IPS-20b (cell line): ENCODE data around the gene ROPN1B.

ENCODE experiments used
- H3K27ac ChIP-seq: one replicate; pipeline ENCODE4 v1.5.1; 2013; ENCODE audit warnings: low read length
- H3K27me3 ChIP-seq: 2 replicates; pipeline ENCODE4 v1.6.1; 2013; ENCODE audit warnings: mild to moderate bottlenecking, low read length, inconsistent platforms; ENCODE audit not compliant: insufficient read depth
- H3K36me3 ChIP-seq: 2 replicates; pipeline ENCODE4 v1.6.1; 2013; ENCODE audit warnings: low read depth, mild to moderate bottlenecking, inconsistent platforms, low read length, moderate library complexity; ENCODE audit not compliant: insufficient read depth
- H3K4me1 ChIP-seq: 2 replicates; pipeline ENCODE4 v1.6.1; 2013; ENCODE audit warnings: mild to moderate bottlenecking, control low read depth, inconsistent platforms, low read length, moderate library complexity; ENCODE audit not compliant: insufficient read depth
- H3K4me3 ChIP-seq: 2 replicates; pipeline ENCODE4 v1.5.1; 2013; ENCODE audit warnings: mild to moderate bottlenecking, low read length, inconsistent platforms
- H3K9ac ChIP-seq: 2 replicates; pipeline ENCODE4 v1.6.1; 2013; ENCODE audit warnings: low read depth, mild to moderate bottlenecking, inconsistent platforms, low read length, moderate library complexity
- H3K9me3 ChIP-seq: 2 replicates; pipeline ENCODE4 v1.6.1; 2013; ENCODE audit warnings: mild to moderate bottlenecking, low read depth, low read length, inconsistent platforms; ENCODE audit not compliant: insufficient read depth

ROPN1B gene

DNA sequence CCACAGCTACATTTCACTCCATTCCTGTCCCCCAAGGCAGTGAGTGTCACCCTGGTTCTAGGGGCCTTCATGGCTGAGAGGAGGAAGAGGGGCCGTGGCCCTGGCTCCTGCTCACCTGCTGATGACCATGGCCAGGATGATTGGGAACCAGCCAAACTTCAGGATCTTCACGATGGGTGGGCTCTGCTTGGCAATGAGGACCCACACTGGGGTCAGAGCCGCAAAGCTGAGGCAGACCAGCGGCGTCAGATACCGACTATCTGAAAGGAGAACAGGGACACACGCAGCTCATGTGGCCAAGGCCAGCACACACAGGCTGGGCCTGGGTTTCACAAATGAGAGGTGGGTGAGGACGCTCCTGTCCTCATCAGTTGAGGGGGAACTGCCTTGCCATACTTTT lies 47.6 kb downstream of the ROPN1B start:
- no peaks in the 10 kb centered on the region for H3K9me3 ChIP-seq
- peaks cover 12% of the 10 kb centered on the region; the same call in 1 of the 2 replicates for H3K27me3 ChIP-seq
- no peak overlapping the region for H3K27ac ChIP-seq
- H3K4me3 ChIP-seq, result no peak overlapping the region
- no peaks in the 10 kb centered on the region for H3K36me3 ChIP-seq
- H3K9ac ChIP-seq, result no peak overlapping the region
- H3K4me1 ChIP-seq, result peaks cover 13% of the 10 kb centered on the region; the same call in 1 of the 2 replicates

DNA sequence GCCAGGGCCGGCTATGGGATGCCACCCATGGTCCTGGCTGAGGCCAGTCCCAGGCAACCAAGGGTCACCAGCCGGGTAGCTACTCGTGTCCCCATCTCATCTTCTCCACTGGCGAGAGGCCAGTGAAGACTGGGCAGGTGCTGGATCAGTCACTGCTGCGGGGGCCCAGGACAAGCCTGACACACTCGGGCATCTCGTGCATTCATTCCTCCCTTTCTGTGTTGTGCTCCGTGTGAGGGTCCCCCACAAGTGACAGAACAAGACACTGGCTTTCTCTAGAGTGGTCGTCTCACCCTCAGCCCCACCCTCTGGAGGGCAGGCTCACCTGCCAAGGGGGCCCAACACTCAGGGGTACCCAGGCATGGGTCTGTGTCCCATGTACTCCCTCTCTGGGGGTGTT lies 48.4 kb downstream of the ROPN1B start:
- Histone ChIP-seq H3K27me3 (peaks cover 12% of the 10 kb centered on the region; the same call in 1 of the 2 replicates), H3K4me1 (peaks cover 21% of the 10 kb centered on the region; the same call in 1 of the 2 replicates), H3K36me3 (no peaks in the 10 kb centered on the region), H3K9ac (no peak overlapping the region), H3K27ac (no peak overlapping the region), H3K9me3 (no peaks in the 10 kb centered on the region), H3K4me3 (no peak overlapping the region)

DNA sequence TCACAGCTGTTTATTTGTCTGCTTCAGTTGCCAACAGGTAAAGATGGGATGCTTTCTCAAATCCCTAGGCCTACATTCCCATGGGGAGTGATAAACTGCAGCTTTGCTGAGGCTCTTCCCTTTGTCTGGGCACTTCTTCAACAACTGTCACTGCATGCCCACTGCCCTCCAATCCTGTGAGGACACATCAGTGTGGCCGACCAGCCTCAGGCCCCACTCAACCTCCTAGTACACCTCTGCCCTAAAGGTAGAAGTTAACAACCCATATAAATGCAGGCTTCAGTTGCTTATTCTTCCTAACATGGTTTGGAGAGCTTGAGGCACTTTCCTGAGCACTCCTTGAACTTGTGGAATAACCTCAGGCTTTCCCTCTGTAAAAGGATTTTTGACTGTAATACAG lies 49.6 kb downstream of the ROPN1B start:
- Histone ChIP-seq H3K9ac (no peak overlapping the region), H3K27ac (no peak overlapping the region), H3K27me3 (peaks cover 12% of the 10 kb centered on the region; the same call in 1 of the 2 replicates), H3K4me3 (no peak overlapping the region), H3K9me3 (no peaks in the 10 kb centered on the region), H3K4me1 (peaks cover 21% of the 10 kb centered on the region; the same call in 1 of the 2 replicates), H3K36me3 (no peaks in the 10 kb centered on the region)

DNA sequence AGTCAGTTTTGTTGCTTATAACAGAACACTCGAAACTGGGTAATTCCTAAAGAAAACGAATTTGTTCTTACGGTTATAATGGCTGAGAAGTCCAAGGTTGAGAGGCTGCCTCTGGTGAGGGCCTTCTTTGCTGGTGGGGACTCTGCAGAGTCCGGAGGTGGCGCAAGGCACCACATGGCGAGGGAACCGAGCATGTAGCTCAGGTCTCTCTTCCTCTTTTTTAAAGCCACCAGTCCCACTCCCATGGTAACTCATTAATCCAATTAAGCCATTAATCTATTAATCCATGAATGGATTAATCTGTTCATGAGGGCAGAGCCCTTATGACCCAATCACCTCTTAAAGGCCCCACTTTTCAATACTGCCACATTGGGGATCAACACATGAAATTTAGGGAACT lies 50.0 kb downstream of the ROPN1B start:
- Histone ChIP-seq H3K27me3 (peaks cover 13% of the 10 kb centered on the region; the same call in 1 of the 2 replicates), H3K4me1 (peaks cover 21% of the 10 kb centered on the region; the same call in 1 of the 2 replicates), H3K4me3 (no peak overlapping the region), H3K36me3 (no peaks in the 10 kb centered on the region), H3K9me3 (no peaks in the 10 kb centered on the region), H3K27ac (no peak overlapping the region), H3K9ac (no peak overlapping the region)

DNA sequence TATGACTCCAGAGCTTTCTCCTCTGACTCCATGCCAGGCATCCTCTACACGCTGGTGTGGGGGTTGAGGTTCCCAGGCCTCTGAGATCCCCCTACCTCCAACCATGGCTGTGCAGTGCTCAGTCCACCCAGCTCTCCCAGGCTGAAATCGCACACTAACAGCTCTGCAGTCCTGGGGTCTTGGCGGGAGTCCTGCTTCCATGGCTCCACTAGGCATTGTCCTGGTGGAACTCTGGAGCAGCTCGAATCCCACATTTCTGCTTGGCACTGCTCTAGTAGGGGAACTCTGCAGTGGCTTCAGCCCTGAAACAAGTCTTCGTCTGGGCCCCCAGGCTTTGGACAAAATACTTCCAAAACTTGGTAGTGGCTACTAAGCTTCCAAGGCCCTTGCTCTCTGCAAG lies 50.7 kb downstream of the ROPN1B start:
- peaks cover 16% of the 10 kb centered on the region; the same call in 1 of the 2 replicates for H3K4me1 ChIP-seq
- no peak overlapping the region for H3K27ac ChIP-seq
- no peaks in the 10 kb centered on the region for H3K36me3 ChIP-seq
- H3K9ac ChIP-seq, result no peak overlapping the region
- H3K4me3 ChIP-seq, result no peak overlapping the region
- no peaks in the 10 kb centered on the region for H3K9me3 ChIP-seq
- peaks cover 18% of the 10 kb centered on the region; the same call in 1 of the 2 replicates for H3K27me3 ChIP-seq

DNA sequence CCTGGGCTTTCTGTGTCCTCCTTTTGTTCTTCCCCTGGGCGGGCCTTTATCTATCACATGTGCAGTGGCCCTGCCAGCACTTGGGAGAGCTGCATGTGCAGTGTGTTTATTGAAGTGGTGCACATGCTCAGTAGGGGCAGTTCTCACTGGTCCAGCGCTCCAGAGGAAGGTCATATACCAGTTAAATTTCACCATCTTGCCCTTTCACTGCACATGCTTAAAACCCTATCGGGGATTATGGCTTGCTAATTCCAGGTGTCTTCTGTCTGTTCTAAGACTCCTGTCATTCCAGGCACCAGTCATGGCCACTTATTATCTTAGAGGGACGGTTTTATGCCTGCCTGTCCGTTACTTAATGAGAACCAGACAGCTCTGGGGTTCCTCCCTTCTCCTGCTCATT lies 52.2 kb downstream of the ROPN1B start:
- H3K9ac ChIP-seq, result 0 out of 2 replicates have a peak overlapping the region, but pooled peaks have one; percentile 21
- peak overlapping the region; percentile 10; the same call in 1 of the 2 replicates for H3K4me3 ChIP-seq
- H3K27me3 ChIP-seq, result peaks cover 18% of the 10 kb centered on the region; the same call in 1 of the 2 replicates
- H3K27ac ChIP-seq, result no peak overlapping the region
- no peaks in the 10 kb centered on the region for H3K9me3 ChIP-seq
- peaks cover 14% of the 10 kb centered on the region; the same call in 1 of the 2 replicates for H3K4me1 ChIP-seq
- H3K36me3 ChIP-seq, result no peaks in the 10 kb centered on the region

DNA sequence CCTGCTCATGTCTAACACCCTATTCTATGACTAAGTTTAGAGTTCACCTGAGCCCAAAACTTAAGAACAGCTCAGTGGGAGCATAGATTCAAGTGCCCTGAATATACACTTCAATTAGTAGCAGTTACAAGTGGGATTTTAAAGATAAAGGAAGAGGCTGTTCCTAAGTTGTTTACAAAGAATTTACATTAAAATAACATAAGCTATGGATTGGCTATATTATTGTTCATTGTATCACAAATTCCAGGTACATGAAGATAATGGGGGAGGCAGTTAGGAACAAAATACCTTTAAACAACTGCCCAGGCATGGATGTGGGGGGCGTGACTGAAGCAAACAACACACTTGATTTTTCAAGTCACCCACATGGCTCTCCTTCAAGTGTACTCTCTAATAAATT lies 52.7 kb downstream of the ROPN1B start:
- Histone ChIP-seq H3K27me3 (peaks cover 18% of the 10 kb centered on the region; the same call in 1 of the 2 replicates), H3K9ac (0 out of 2 replicates have a peak overlapping the region, but pooled peaks have one; percentile 21), H3K9me3 (no peaks in the 10 kb centered on the region), H3K4me1 (peaks cover 14% of the 10 kb centered on the region; the same call in 1 of the 2 replicates), H3K36me3 (no peaks in the 10 kb centered on the region), H3K4me3 (peak overlapping the region; percentile 10; the same call in 1 of the 2 replicates), H3K27ac (no peak overlapping the region)

DNA sequence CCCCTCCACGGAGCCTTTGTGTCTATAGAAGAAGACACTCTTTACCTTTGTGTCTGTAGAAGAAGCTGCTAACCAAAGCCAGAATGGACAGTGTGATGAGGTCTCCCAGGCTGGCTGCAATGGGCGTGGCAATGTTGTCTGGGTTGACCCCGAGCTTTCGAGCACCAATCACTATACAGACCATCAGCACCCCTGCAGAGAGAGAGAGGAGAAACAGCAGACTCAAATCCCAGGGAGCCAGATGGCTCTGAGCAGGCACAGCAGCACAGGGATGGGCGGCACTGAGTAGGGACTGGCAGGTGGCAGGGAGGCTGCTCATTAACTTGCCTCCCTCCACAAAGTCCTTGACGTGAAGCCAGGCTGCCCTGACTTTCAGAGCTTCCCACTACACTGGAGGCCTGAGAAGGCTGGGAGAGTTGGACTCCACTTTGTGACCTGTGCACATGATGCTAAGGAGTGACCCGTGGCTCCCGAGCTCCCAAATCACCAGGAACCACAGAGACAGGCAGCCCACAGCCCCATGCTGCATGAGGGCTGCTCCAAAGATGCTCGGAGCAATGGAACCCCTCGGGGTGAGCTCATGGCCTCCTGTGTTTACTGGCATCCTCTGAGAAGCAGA lies 53.9 kb downstream of the ROPN1B start:
- peaks cover 18% of the 10 kb centered on the region; the same call in 1 of the 2 replicates for H3K27me3 ChIP-seq
- H3K9ac ChIP-seq, result no peak overlapping the region
- no peak overlapping the region; the same call in 1 of the 2 replicates for H3K4me3 ChIP-seq
- H3K9me3 ChIP-seq, result peaks cover 11% of the 10 kb centered on the region
- no peak overlapping the region for H3K27ac ChIP-seq
- peaks cover 14% of the 10 kb centered on the region; the same call in 1 of the 2 replicates for H3K4me1 ChIP-seq
- no peaks in the 10 kb centered on the region for H3K36me3 ChIP-seq

DNA sequence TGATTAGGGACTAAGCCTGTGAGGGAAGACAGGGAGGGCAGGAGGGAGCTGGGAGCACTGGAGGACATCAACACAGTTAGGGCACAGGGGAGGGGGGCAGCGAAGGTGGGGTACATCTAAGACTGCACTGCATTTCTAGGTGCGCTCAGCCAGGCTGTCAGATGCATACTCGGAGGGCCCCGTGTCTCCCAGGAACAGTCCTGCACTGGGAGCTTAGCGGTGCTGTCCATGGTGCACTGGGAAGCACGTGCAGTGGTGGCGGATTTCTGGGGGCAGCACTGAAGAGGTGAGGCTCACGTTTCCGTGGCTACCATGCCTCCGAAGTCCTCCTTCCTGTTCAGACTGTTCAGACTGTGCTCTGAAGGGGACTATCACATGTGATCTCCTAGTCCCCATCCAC lies 54.4 kb downstream of the ROPN1B start:
- H3K27ac ChIP-seq, result no peak overlapping the region
- peaks cover 16% of the 10 kb centered on the region for H3K9me3 ChIP-seq
- no peak overlapping the region for H3K9ac ChIP-seq
- peaks cover 18% of the 10 kb centered on the region; the same call in 1 of the 2 replicates for H3K27me3 ChIP-seq
- H3K36me3 ChIP-seq, result no peaks in the 10 kb centered on the region
- H3K4me3 ChIP-seq, result no peak overlapping the region
- peaks cover 14% of the 10 kb centered on the region; the same call in 1 of the 2 replicates for H3K4me1 ChIP-seq

DNA sequence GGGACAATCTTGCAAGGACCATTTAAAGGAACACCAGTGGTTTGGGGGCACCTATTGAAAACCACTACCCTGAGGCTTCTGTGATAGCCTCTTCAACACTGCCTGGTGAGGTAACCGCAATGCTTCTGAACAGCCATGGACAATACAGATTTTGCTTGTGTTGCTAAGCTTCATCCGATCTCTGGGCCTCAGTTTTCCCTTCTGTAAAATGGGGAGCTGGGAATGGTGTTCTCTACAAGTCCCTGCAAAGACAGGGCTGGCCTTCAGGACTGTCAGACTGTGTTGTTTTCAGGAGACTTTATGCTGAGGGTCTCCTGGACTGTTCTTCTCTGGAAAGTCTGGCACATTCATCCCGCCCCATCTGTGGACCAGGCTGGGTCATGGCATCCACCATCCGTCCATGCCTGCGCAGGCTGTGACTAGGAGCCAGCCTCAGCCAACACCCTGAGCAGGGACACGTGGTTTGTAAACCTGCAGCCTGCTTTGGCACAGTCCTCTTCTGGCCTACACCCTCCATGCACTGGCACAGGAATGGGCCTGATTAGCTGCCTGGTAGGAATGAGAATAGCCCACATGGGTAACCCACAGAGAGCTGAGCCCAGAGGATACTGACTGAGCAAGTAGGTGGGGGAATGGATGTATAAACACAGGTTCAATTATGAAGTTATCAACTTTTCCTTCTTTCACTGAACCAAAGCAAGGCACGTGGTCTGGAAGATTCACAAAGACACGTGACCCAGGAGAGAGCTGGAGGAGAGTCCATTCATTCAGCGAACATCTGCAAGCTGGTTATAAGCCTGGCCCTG lies 55.3 kb downstream of the ROPN1B start:
- H3K9ac ChIP-seq, result no peak overlapping the region
- peaks cover 14% of the 10 kb centered on the region; the same call in 1 of the 2 replicates for H3K4me1 ChIP-seq
- no peaks in the 10 kb centered on the region for H3K36me3 ChIP-seq
- H3K27ac ChIP-seq, result no peak overlapping the region
- H3K27me3 ChIP-seq, result peaks cover 18% of the 10 kb centered on the region; the same call in 1 of the 2 replicates
- H3K9me3 ChIP-seq, result peaks cover 24% of the 10 kb centered on the region
- no peak overlapping the region for H3K4me3 ChIP-seq

DNA sequence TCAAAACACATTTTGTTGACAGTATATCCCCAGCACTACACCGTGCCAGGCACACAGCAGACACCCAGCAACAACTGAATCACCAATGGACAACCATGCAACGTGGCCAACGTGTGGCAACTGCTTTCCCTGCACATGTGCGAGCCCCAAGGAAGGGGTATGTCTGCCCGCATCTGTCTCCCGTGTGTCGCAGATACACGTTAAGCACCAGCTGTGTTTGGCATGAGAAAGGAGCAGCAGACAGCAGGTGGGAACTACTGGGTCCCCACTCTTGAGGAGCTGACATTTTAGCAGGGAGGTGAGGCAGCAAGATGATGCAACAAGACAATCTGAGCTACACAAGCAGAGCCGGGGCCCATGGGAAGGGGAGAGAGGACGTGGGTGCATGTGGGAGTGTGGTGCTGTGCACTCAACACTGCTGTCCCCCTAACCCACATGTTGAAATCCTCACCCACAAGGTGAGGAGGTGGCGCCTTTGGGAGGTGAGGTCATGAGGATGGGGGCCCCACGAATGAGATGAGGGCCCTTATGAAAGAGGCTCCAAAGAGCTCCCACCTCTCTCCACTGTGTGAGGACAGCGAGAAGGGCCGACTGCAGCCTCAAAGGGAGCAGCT lies 56.2 kb downstream of the ROPN1B start:
- no peaks in the 10 kb centered on the region for H3K36me3 ChIP-seq
- H3K27me3 ChIP-seq, result peaks cover 9% of the 10 kb centered on the region; the same call in 1 of the 2 replicates
- H3K4me3 ChIP-seq, result no peak overlapping the region
- H3K27ac ChIP-seq, result no peak overlapping the region
- peaks cover 27% of the 10 kb centered on the region for H3K9me3 ChIP-seq
- peaks cover 14% of the 10 kb centered on the region; the same call in 1 of the 2 replicates for H3K4me1 ChIP-seq
- H3K9ac ChIP-seq, result no peak overlapping the region
